ENCODE measurements around the gene TAOK3. TPM values are rescaled to one million over a fixed set of nuclear protein-coding genes. Genes with fewer than 3 reads are reported as not detected.
"Not testable (repeated sequence)": the region's sequence is repeated elsewhere in the genome, so short reads cannot be mapped to it uniquely, and the experiment has no call there.

The TAOK3 gene
- polyA plus RNA-seq, 3 donors, result 30.5 to 30.7 (median 30.5) TPM

DNA sequence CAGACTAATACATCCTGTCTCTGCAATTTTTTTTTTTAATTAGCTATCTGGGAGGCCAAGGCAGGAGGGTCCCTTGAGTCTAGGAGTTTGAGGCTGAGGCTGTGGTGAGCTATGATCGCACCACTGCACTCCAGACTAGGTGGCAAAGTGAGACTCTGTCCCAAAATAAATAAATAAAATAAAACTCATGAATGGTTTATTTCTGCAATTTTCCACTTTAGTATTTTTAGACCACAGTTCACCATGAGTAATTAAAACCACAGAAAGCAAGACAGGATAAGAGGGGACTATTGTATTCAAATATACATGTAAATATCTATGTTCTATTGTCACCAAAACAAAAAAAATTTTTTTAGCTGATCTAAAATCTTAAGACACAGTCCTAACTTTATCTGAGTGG, 17.8 kb downstream of the TAOK3 start:
- no peak for DNase-seq (ENCODE audit: extremely low read depth in 1 of 11, low read depth in 9 of 11, low spot score in 4 of 11)

DNA sequence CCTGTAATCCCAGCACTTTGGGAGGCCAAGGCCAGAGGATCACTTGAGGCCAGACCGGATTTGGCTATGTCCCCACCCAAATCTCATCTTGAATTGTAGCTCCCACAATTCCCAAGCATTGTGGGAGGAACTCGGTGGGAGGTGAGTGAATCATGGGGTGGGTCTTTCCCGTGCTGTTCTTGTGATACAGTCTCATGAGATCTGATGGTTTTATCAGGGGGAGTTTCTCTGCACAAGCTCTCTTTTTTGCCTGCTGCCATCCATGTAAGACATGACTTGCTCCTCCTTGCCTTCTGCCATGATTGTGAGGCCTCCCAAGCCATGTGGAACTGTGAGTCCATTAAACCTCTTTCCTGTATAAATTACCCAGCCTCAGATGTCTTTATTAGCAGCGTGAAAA, 18.2 kb downstream of the TAOK3 start:
- DNase-seq (ENCODE audit: extremely low read depth in 1 of 11, low read depth in 9 of 11, low spot score in 4 of 11), result not testable (repeated sequence)

DNA sequence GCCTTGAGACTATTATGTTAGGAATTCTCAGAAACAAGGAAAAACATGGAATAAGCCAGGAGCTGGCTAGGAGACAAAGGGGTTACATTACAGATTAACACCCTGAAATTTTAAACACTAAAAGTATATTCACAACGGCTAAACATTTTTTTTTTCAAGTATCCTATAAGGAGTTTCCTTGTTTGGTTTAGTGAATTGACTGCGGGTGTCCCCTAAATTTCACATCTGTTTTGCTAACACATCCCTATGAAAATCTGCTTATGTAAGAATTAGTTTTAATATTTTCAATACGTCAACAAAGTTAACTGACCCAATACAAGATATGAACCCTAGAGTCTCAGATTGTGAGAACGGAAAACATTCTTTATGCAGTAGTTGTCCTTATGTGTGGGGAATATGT, 19.0 kb downstream of the TAOK3 start:
- no peak for DNase-seq (ENCODE audit: extremely low read depth in 1 of 11, low read depth in 9 of 11, low spot score in 4 of 11)

DNA sequence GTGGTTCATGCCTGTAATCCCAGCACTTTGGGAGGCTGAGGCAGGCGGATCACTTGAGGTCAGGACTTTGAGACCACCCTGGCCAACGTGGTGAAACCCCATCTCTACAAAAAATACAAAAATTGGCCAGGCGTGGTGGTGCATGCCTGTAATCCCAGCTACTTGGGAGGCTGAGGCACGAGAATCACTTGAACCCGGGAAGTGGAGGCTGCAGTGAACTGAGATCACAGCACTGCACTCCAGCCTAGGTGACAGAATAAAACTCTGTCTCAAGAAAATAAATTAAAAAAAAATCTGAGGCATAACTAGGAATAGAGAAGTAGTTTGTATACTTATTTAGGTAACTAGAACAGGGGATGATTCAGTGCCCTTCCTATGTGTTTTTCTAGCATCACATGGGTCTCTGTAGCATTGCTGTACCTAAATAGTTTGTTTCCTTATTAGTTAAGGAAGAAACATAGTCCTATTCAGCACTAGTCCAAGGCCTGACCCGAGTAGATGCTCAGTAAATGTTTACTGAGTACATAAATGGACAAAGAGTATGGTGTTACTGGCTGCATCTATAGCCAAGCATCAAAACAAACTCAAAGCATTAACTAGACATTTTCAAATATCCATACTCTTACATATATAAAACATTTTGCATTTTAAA, 21.7 kb downstream of the TAOK3 start:
- no peak for DNase-seq (ENCODE audit: extremely low read depth in 1 of 11, low read depth in 9 of 11, low spot score in 4 of 11)

DNA sequence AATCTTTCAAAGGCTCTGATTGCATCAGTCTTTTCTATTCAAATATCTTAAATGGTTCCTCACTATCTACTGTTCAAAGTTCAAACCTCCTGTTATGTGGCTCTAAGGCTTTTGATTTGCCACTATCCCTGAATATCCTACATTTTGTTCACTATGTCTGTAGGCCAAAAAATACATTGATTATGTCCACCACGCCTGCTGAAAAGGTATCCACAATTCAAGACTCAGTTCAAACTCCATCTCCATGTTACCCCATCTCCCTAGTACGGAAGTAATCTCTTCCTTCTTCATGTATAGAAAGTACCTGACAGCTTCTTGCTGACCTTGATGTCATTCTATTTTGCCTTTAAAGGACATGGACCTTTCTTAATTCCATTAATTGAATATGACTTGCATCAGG, 24.8 kb downstream of the TAOK3 start:
- DNase-seq (ENCODE audit: extremely low read depth in 1 of 11, low read depth in 9 of 11, low spot score in 4 of 11), result no peak

DNA sequence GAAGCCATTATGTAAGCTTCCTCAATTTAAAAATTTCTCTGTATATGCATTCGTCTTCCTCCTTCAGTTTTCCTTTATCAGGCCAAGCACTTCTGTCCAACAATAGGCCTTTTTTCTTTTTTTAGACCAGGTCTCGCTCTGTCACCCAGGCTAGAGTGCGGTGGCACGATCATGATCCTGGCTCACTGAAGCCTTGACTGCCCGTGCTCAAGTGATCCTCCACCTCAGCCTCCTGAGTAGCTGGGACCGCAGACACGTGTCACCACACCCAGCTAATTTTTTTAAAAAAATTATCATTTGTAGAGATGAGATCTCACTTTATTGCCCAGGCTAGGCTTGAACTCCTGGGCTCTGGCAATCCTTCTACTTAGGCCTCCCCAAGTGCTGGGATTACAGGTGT, 25.8 kb downstream of the TAOK3 start:
- DNase-seq (ENCODE audit: extremely low read depth in 1 of 11, low read depth in 9 of 11, low spot score in 4 of 11), result no peak

DNA sequence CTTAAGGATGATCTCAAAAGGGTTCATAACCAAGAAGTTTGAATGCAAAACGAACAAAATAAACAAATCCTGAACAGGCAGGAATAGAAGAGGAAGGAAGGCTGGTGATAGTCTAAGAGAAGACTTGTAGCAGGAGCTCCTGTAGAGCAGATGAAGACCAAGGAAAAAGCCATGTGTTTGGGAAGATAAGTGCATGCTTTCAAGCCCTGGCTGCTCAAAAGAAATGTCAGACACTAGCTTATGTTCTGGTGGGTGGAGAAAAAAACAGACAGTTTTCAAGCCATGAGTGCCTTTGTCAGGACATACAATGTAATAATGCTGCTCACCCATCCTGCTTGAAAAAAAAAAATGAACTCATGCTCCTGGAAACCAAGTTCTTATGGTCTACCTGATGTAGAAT, 27.4 kb downstream of the TAOK3 start:
- no peak for DNase-seq (ENCODE audit: extremely low read depth in 1 of 11, low read depth in 9 of 11, low spot score in 4 of 11)

DNA sequence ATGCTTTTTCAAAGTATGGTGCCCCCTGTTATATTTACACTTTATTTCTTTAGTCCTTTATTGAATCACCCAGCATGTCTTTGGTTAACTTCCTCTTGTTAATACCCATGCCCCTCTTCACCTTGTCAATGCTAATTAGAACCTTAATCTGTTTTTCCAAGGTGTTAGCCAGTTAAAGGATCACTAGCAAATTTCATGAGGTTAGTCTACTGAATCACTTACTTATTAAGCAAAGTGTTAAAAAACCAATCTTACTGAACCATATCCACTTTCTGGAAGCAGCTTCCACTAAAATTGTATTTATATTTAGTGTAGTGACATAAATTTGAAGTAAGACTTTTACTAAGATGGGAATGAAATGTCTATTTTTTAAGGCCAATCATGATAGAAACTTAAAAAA, 27.9 kb downstream of the TAOK3 start:
- peak in 3 of 11 donors; percentile 11 to 21 (median 12) for DNase-seq (ENCODE audit: extremely low read depth in 1 of 11, low read depth in 9 of 11, low spot score in 4 of 11)

DNA sequence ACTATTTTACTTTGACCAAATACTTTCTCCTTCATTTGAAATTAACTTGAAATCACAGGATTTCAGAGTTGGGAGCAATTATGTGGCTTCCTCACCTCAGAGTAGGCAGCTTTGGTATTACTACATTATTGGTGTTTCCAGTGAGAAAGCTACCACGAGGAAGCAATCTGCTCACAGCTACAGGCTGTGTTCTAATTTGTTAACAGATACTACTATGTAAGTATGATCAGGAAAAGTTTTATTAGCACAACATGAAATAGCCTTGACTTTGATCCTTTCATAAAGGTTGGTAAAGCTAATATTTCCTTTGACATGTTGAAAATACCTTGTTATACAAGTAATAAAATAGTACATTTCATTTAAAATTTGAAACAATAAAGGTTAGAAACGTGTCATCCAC, 30.6 kb downstream of the TAOK3 start:
- DNase-seq (ENCODE audit: extremely low read depth in 1 of 11, low read depth in 9 of 11, low spot score in 4 of 11), result no peak

DNA sequence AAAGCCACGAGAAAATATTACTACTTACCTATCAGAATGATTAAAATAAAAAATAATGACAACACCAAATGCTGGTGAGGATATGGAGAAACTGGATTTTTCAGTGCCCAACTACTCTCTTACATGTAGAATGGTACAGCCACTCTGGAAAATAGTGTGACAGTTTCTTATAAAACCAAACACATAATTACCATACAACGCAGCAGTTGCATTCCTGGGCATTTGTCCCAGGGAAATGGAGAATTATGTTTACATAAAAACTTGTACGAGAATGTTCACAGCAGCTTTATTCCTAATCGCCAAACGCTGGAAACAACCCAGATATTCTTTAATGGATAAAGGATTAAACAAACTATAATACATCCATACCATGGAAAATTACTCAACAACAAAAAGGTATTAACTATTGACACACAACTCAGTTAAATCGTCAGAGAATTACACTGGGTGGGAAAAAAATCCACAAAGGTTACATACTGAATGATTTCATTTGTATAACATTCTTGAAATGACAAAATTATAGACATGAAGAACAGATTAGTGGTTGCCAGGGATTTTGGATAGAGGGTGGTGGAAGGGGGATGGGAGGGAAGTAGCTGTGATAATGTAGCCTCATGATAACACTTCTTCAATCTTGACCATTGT, 35.4 kb downstream of the TAOK3 start:
- no peak for DNase-seq (ENCODE audit: extremely low read depth in 1 of 11, low read depth in 9 of 11, low spot score in 4 of 11)

DNA sequence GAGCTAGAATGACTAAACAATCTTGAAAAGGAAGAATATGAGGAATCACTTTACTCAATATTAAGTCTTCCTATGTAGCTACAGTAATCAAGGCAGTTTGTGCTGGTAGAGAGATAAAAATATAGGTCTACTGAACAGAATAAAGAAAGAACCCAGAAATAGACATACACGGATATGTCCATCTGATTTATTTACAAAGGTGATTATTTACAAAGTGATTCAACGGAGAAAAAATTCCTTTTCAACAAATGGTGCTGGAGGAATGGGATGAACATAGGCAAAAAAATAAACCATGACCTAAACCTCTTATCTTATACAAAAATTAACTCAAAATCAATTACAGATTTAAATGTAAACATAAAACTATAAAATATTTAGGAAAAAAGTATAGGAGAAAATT, 36.6 kb downstream of the TAOK3 start:
- no peak for DNase-seq (ENCODE audit: extremely low read depth in 1 of 11, low read depth in 9 of 11, low spot score in 4 of 11)

DNA sequence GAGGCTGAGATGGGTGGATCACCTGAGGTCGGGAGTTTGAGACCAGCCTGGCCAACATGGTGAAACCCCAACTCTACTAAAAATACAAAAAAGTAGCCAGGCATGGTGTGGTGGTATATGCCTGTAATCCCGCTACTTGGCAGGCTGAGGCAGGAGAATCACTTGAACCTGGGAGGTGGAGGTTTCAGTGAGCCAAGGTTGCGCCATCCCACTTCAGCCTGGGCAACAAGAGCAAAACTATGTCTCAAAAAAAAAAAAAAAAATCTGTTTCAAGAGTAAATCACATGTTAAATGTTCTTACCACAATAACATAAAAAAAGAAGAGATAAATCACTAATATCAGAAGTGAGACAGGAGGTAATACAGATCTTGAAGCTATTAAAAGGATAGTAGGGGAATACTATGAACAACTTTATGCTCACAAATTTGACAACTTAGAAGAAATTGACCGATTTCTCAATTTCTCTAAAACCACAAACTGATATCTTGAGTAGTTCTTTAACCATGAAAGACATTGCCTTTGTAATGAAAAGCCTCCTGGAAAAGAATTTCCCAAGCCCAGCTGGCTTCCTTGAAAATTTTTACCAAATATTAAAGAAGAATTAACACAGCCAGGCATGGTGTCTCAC, 37.7 kb downstream of the TAOK3 start:
- DNase-seq (ENCODE audit: extremely low read depth in 1 of 11, low read depth in 9 of 11, low spot score in 4 of 11), result no peak

DNA sequence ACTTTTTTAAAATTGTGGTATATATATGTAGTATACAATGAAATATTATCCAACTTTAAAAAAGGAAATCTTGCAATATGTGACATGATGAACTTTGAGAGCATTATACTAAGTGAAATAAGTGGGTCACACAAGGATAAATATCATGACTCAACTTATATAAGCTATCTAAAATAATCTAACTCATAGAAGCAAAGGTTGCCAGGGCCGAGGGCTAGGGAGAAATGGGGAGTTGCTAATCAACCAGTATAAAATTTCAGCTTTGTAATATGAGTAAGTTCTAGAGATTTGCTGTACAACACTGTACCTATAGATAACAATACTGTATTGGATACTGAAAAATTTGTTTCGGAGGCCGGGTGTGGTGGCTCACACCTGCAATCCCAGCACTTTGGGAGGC, 38.5 kb downstream of the TAOK3 start:
- DNase-seq (ENCODE audit: extremely low read depth in 1 of 11, low read depth in 9 of 11, low spot score in 4 of 11), result no peak

DNA sequence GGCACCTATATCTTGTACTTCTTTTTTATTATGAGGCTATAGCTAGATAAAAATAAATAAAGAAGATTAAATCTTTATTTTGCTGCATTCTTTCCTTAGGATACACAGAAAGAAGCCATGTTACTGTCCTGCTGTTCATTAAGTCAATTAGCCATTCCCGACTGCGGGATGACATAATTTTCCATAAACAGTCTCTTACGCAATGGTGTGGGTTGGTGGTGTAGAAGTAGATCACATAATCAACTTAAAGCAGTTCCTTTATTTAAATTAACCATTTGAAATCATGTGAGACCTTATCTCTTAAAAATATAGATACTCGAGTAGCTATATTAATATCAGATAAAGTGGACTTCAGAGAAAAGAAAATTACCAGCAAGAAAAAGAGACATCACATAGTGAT, 40.2 kb downstream of the TAOK3 start:
- DNase-seq (ENCODE audit: extremely low read depth in 1 of 11, low read depth in 9 of 11, low spot score in 4 of 11), result no peak

DNA sequence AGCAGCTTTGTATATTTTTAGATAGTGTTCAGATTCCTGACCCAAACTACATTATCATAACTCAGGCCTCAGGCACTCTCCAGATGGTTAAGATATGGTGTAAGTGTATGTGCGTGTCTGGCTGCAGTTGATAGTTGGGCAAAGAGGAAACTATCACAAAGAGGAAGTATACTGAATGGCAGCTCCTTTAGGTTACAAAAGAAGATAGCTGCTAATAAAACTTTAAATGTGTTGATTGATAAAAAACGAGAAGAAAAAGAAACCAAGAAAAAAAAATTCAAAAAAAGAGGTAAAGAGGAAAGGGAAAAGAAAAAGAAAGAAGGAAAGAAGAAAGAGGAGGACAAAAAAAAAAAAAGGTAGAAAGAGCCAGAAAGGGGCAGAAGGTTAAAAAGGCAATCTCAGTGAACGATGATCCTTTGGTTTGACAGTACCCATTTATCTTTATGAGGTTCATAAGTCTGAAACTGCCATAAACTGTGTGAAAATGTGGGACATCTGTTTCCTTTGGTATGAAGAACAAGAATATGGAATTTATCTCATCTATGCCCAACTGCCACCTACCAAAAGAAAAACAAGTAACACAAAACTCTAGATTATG, 42.2 kb downstream of the TAOK3 start:
- no peak for DNase-seq (ENCODE audit: extremely low read depth in 1 of 11, low read depth in 9 of 11, low spot score in 4 of 11)

DNA sequence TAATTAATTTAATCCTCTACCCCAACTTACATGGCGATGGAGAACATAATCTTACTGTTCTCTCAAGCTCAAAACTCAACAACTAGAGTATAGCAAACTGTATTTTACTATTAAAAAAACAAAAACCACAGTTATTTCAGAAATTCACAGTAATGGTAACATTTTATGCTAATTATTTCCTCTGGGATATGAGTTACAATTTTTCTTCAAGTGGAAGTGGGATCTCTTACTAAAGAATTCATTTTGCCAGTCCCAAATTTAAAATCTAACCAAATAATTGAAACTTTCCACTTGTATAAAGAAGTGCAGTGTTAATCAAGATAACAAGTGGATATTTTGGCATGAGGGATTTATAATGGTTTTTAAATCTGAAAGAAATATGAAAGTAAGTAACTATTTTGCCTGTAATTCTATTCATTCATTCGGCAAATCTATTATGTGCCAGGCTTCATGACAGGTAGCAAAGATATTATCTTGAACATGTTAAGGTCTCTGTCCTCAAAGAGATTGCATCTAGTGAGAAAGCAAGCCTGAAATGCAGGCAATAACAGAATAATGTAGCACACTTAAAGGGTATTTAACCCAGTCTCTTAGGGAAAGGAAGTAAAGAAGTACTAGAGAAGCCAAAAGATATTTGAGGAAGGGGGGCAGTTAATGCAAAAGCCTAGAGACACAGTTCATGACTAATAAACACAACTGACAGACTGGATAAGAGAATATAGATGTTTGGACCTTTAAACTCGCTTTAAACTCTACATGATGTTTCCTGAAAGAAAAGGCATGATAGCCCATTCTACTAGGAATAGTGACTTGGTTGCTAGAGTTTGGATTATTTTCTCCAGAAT, 44.0 kb downstream of the TAOK3 start:
- no peak for DNase-seq (ENCODE audit: extremely low read depth in 1 of 11, low read depth in 9 of 11, low spot score in 4 of 11)

DNA sequence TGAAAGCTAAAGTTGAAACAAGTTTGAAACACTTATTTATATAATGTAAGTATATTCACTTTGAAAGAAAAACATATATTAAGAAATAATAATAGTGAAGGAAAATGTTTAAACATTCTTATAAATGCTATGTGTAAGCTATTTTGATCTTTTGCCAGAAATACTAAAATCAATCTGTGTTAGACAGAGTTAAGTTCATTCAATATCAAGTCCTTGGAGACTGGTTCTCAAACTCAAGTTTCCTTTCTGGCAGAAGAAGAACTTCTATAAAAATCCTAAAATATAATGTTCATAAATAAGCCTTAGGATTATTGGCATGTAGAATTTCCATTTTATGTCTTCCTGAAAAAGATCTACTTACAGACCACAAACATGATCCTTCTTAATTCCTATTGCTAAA, 45.3 kb downstream of the TAOK3 start:
- DNase-seq (ENCODE audit: extremely low read depth in 1 of 11, low read depth in 9 of 11, low spot score in 4 of 11), result no peak

DNA sequence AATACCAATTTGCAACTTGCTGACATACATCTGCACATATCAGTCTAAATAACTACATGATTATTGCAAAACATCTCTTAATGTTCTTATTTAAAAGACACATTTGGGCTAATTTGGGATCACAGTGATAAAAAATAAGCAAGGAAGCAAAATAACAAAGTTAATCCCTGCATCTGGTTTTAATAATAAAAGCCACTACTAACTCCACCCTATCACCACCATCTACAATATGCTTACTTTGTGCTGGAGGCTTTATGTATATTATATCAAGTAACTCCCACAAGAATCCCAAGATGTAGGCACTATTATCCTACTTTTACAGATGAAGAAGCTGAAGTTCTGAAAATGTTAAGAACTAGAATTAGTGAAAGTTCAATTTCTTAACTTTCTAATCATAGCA, 45.7 kb downstream of the TAOK3 start:
- no peak for DNase-seq (ENCODE audit: extremely low read depth in 1 of 11, low read depth in 9 of 11, low spot score in 4 of 11)

DNA sequence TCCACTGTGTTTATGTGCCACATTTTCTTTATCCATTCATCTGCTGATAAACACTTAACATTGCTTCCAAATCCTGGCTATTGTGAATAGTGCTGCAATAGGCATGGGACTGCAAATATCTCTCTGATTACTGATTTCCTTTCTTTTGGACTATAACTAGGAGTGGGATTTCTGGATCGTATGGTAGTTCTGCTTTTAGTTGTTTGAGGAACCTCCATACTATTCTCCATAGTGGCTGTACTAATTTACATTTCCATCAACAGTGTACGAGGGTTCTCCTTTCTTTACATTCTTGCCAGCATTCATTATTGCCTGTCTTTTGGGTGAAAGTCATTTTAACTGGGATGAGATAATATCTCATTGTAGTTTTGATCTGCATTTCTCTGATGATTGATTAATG, 47.6 kb downstream of the TAOK3 start:
- no peak for DNase-seq (ENCODE audit: extremely low read depth in 1 of 11, low read depth in 9 of 11, low spot score in 4 of 11)

DNA sequence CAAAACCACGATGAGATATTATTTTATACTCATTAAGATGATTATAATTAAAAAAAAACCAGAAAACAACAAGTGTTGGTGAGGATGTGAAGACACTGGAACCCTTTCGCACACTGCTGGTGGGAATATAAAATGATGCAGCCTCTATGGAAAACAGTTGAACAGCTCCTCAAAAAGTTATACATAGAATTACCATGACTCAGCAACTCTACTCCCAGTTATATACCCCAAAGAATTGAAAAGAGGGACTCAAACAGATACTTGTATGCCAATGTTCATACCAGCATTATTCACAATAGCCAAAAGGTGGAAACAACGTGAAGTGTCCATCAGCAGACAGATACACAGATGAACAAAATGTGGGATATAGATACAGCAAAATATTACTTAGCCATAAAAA, 53.1 kb downstream of the TAOK3 start:
- no peak for DNase-seq (ENCODE audit: extremely low read depth in 1 of 11, low read depth in 9 of 11, low spot score in 4 of 11)
